Kidney epithelial cell (primary cell): ENCODE data around the gene TRAF1. TPM values are rescaled to one million over a fixed set of nuclear protein-coding genes. Genes with fewer than 3 reads are reported as not detected.

Experiments
- DNase-seq: peaks from one replicate; pipeline ENCODE4 v3.0.0-alpha.2; 2010; ENCODE audit warnings: low read depth
- H3K27me3 ChIP-seq: 2 replicates; pipeline ENCODE4 v1.6.0; 2011; ENCODE audit warnings: low read length; ENCODE audit not compliant: control insufficient read depth, insufficient read depth
- H3K36me3 ChIP-seq: 2 replicates; pipeline ENCODE4 v1.5.1; 2011; ENCODE audit warnings: low read length; ENCODE audit not compliant: control insufficient read depth, insufficient read depth
- H3K4me3 ChIP-seq: 2 replicates; pipeline ENCODE4 v1.5.1; 2011; ENCODE audit warnings: low read depth, mild to moderate bottlenecking, control low read depth, low read length
- total RNA-seq: library from RNA; depleted of rRNA; stranded (reverse); fragments of >200 nt; gene quantifications from 2 replicates; pipeline ENCODE4 v1.2.3, GENCODE V29; 2015
- TF ChIP-seq, protein P1 (sequence below): IDR thresholded peaks from 2 replicates; pipeline ENCODE4 v1.5.1; 2011; ENCODE audit warnings: mild to moderate bottlenecking, moderate library complexity, low read length, control low read depth, inconsistent platforms; ENCODE audit not compliant: insufficient read depth, poor library complexity, severe bottlenecking

Gene TRAF1
- total RNA-seq, 1 donor from 2014 or later = 7.5 TPM

DNA sequence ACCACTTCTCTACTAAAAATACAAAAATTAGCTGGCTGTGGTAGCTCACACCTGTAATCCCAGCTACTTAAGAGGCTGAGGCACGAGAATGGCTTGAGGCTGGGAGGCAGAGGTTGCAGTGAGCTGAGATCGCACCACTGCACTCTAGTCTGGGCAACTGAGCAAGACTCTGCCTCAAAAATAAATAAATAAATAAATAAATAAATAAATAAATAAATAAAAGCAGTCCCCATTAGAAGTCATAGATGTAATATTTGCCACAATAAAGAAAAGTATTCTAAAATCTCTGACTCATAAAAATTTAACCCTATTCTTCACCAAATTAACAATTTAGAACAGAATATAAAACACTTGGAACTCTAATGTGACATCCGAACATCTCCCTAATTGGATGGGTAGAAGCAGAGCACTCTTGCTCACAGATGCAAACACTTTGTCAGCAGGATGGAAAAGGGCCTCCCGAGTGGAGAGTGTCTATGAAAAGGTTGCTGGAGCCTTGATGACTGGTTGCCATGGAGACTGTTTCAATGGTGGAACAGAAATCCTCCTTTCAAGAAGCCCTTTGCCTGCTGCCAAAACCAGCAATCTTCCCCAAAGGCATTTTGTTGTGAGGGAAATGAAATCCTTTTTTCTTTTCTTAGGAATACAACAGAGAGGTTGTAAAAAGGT lies 38.9 kb upstream of the TRAF1 start:
- Histone ChIP-seq H3K27me3 (no peaks in the 10 kb centered on the region), H3K36me3 (no peaks in the 10 kb centered on the region), H3K4me3 (no peak overlapping the region)
- TF ChIP-seq, protein P1, sequence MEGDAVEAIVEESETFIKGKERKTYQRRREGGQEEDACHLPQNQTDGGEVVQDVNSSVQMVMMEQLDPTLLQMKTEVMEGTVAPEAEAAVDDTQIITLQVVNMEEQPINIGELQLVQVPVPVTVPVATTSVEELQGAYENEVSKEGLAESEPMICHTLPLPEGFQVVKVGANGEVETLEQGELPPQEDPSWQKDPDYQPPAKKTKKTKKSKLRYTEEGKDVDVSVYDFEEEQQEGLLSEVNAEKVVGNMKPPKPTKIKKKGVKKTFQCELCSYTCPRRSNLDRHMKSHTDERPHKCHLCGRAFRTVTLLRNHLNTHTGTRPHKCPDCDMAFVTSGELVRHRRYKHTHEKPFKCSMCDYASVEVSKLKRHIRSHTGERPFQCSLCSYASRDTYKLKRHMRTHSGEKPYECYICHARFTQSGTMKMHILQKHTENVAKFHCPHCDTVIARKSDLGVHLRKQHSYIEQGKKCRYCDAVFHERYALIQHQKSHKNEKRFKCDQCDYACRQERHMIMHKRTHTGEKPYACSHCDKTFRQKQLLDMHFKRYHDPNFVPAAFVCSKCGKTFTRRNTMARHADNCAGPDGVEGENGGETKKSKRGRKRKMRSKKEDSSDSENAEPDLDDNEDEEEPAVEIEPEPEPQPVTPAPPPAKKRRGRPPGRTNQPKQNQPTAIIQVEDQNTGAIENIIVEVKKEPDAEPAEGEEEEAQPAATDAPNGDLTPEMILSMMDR = no peak
- no peak for DNase-seq

GRCh38 chr9:120961936-120962335 lies 35.3 kb upstream of the TRAF1 start:
- TF ChIP-seq, protein P1 = no peak
- no peaks in the 10 kb centered on the region for H3K27me3 ChIP-seq
- H3K36me3 ChIP-seq = no peaks in the 10 kb centered on the region
- H3K4me3 ChIP-seq = no peak overlapping the region
- DNase-seq = no peak

DNA sequence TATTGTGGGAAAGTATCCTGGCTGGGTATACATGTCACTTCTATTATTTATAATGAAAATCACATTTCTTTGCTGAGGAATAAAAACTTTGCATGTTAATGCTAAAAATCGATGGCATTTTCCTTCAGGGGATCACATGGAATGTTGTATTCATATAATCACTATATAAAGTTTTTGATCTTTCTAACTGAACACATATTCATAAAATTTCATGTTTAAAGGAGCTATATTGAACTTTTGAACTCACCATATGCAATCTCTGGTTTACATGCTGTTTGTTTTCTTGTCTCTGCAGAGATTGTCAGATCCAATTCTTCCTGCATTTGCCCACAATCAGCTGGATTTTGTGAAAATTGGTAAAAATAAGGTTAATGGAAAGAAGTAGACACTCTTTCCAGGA lies 33.4 kb upstream of the TRAF1 start:
- TF ChIP-seq, protein P1 = no peak
- H3K36me3 ChIP-seq = no peaks in the 10 kb centered on the region
- H3K27me3 ChIP-seq = no peaks in the 10 kb centered on the region
- no peak overlapping the region for H3K4me3 ChIP-seq
- DNase-seq = no peak

DNA sequence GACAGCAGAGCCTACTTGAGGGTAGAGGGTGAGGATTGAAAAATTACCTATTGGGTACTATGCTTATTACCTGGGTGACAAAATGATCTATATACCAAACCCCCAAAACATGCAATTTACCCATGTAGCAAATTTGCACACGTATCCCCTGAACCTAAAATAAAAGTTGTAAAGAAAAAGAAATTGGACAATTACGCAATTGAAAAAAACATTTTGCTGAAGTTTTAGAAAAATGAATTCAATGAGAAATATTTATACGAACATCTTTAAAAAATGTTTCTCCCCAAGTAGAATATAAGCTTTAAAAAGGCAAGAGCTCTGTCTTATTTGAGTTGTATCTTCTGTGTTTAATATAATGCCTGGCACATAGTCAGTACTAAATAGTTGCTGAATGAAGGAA lies 30.3 kb upstream of the TRAF1 start:
- Histone ChIP-seq H3K4me3 (no peak overlapping the region), H3K27me3 (no peaks in the 10 kb centered on the region), H3K36me3 (no peaks in the 10 kb centered on the region)
- no peak for DNase-seq
- TF ChIP-seq, protein P1 = no peak

- TF ChIP-seq, protein P1 = no peak
- H3K4me3 ChIP-seq = no peak overlapping the region
- no peak for DNase-seq
Observed at GRCh38 chr9:120951960-120952618, 25.5 kb upstream of the TRAF1 start.

More at GRCh38 chr9:120951960-120952618, 25.5 kb upstream of the TRAF1 start:
- Histone ChIP-seq H3K36me3 (no peaks in the 10 kb centered on the region), H3K27me3 (no peaks in the 10 kb centered on the region)
